IPS-18a (cell line): ENCODE results near the gene GH2.
"Not testable (repeated sequence)": the region's sequence is repeated elsewhere in the genome, so short reads cannot be mapped to it uniquely, and the experiment has no call there.

Experiments
- H3K27ac ChIP-seq: one replicate; pipeline ENCODE4 v1.5.1; 2013; ENCODE audit warnings: low read length
- H3K27me3 ChIP-seq: one replicate; pipeline ENCODE4 v1.6.1; 2013; ENCODE audit warnings: mild to moderate bottlenecking, low read length; ENCODE audit not compliant: control insufficient read depth, insufficient read depth
- H3K36me3 ChIP-seq: one replicate; pipeline ENCODE4 v1.6.1; 2013; ENCODE audit warnings: low read depth, low read length; ENCODE audit not compliant: control insufficient read depth
- H3K4me1 ChIP-seq: one replicate; pipeline ENCODE4 v1.6.1; 2013; ENCODE audit warnings: low read depth, low read length; ENCODE audit not compliant: control insufficient read depth
- H3K4me3 ChIP-seq: one replicate; pipeline ENCODE4 v1.5.1; 2013; ENCODE audit warnings: low read length
- H3K9ac ChIP-seq: one replicate; pipeline ENCODE4 v1.6.1; 2013; ENCODE audit warnings: mild to moderate bottlenecking, low read length, moderate library complexity
- H3K9me3 ChIP-seq: one replicate; pipeline ENCODE4 v1.6.1; 2013; ENCODE audit warnings: low read depth, low read length; ENCODE audit not compliant: control insufficient read depth

Gene GH2

GRCh38 chr17:63869491-63870291 lies 12.1 kb downstream of the GH2 start:
- H3K27me3 ChIP-seq, H3K9ac ChIP-seq: not testable (repeated sequence)

GRCh38 chr17:63866625-63867024 lies 15.1 kb downstream of the GH2 start:
- H3K9ac ChIP-seq, H3K4me1 ChIP-seq, H3K36me3 ChIP-seq, H3K4me3 ChIP-seq, H3K27ac ChIP-seq, H3K9me3 ChIP-seq, H3K27me3 ChIP-seq: not testable (repeated sequence)

More at GRCh38 chr17:63869491-63870291, 12.1 kb downstream of the GH2 start:
- H3K4me1 ChIP-seq, H3K36me3 ChIP-seq, H3K4me3 ChIP-seq, H3K9me3 ChIP-seq, H3K27ac ChIP-seq: not testable (repeated sequence)

GRCh38 chr17:63859257-63859656 lies 22.5 kb downstream of the GH2 start:
- H3K27ac ChIP-seq = no peak overlapping the region
- H3K9ac ChIP-seq = no peak overlapping the region

GRCh38 chr17:63856425-63856824 lies 25.3 kb downstream of the GH2 start:
- H3K4me1 ChIP-seq, H3K9me3 ChIP-seq, H3K36me3 ChIP-seq, H3K4me3 ChIP-seq, H3K27me3 ChIP-seq, H3K9ac ChIP-seq, H3K27ac ChIP-seq: not testable (repeated sequence)

More at GRCh38 chr17:63859257-63859656, 22.5 kb downstream of the GH2 start:
- no peaks in the 10 kb centered on the region for H3K9me3 ChIP-seq
- H3K27me3 ChIP-seq = no peaks in the 10 kb centered on the region
- no peaks in the 10 kb centered on the region for H3K4me1 ChIP-seq
- H3K4me3 ChIP-seq = no peak overlapping the region
- H3K36me3 ChIP-seq = no peaks in the 10 kb centered on the region

GRCh38 chr17:63855185-63855584 lies 26.6 kb downstream of the GH2 start:
- Histone ChIP-seq H3K4me1 (no peaks in the 10 kb centered on the region), H3K9ac (no peak overlapping the region), H3K36me3 (no peaks in the 10 kb centered on the region), H3K27ac (no peak overlapping the region), H3K9me3 (no peaks in the 10 kb centered on the region), H3K27me3 (peaks cover under 1% of the 10 kb centered on the region), H3K4me3 (no peak overlapping the region)

GRCh38 chr17:63854709-63855108 lies 27.0 kb downstream of the GH2 start:
- H3K27me3 ChIP-seq = peaks cover 5% of the 10 kb centered on the region

GRCh38 chr17:63853260-63853659 lies 28.5 kb downstream of the GH2 start:
- Histone ChIP-seq H3K27me3 (peaks cover 14% of the 10 kb centered on the region), H3K27ac (no peak overlapping the region), H3K4me1 (no peaks in the 10 kb centered on the region), H3K36me3 (no peaks in the 10 kb centered on the region), H3K4me3 (no peak overlapping the region), H3K9me3 (no peaks in the 10 kb centered on the region), H3K9ac (no peak overlapping the region)

More at GRCh38 chr17:63854709-63855108, 27.0 kb downstream of the GH2 start:
- no peaks in the 10 kb centered on the region for H3K4me1 ChIP-seq
- no peak overlapping the region for H3K4me3 ChIP-seq
- no peak overlapping the region for H3K27ac ChIP-seq
- no peaks in the 10 kb centered on the region for H3K9me3 ChIP-seq
- H3K36me3 ChIP-seq = no peaks in the 10 kb centered on the region
- H3K9ac ChIP-seq = no peak overlapping the region

- H3K27ac ChIP-seq = no peak overlapping the region
- no peaks in the 10 kb centered on the region for H3K4me1 ChIP-seq
- no peaks in the 10 kb centered on the region for H3K9me3 ChIP-seq
- H3K9ac ChIP-seq = no peak overlapping the region
- H3K4me3 ChIP-seq = no peak overlapping the region
- no peaks in the 10 kb centered on the region for H3K36me3 ChIP-seq
- peaks cover 42% of the 10 kb centered on the region for H3K27me3 ChIP-seq
Observed at GRCh38 chr17:63850401-63850800, 31.3 kb downstream of the GH2 start.

GRCh38 chr17:63848834-63849689 lies 32.7 kb downstream of the GH2 start:
- no peak overlapping the region for H3K4me3 ChIP-seq
- H3K9ac ChIP-seq = no peak overlapping the region
- H3K27ac ChIP-seq = peak overlapping the region; percentile 43

GRCh38 chr17:63847525-63848249 lies 34.1 kb downstream of the GH2 start:
- Histone ChIP-seq H3K27ac (no peak overlapping the region), H3K27me3 (peaks cover 49% of the 10 kb centered on the region), H3K4me3 (no peak overlapping the region), H3K36me3 (no peaks in the 10 kb centered on the region), H3K4me1 (no peaks in the 10 kb centered on the region), H3K9ac (no peak overlapping the region), H3K9me3 (no peaks in the 10 kb centered on the region)

More at GRCh38 chr17:63848834-63849689, 32.7 kb downstream of the GH2 start:
- Histone ChIP-seq H3K9me3 (no peaks in the 10 kb centered on the region), H3K27me3 (peaks cover 49% of the 10 kb centered on the region), H3K36me3 (no peaks in the 10 kb centered on the region), H3K4me1 (no peaks in the 10 kb centered on the region)

- no peak overlapping the region for H3K9ac ChIP-seq
Observed at GRCh38 chr17:63845509-63845908, 36.2 kb downstream of the GH2 start.

More at GRCh38 chr17:63845509-63845908, 36.2 kb downstream of the GH2 start:
- Histone ChIP-seq H3K27ac (no peak overlapping the region), H3K36me3 (no peaks in the 10 kb centered on the region), H3K4me3 (no peak overlapping the region), H3K27me3 (peaks cover 49% of the 10 kb centered on the region), H3K9me3 (no peaks in the 10 kb centered on the region), H3K4me1 (peaks cover 9% of the 10 kb centered on the region)
